ENCODE results near the gene CTSH. TPM values are rescaled to one million over a fixed set of nuclear protein-coding genes. Genes with fewer than 3 reads are reported as not detected.

CTSH gene
- polyA plus RNA-seq, 1 experiment, result 30.9 TPM

DNA sequence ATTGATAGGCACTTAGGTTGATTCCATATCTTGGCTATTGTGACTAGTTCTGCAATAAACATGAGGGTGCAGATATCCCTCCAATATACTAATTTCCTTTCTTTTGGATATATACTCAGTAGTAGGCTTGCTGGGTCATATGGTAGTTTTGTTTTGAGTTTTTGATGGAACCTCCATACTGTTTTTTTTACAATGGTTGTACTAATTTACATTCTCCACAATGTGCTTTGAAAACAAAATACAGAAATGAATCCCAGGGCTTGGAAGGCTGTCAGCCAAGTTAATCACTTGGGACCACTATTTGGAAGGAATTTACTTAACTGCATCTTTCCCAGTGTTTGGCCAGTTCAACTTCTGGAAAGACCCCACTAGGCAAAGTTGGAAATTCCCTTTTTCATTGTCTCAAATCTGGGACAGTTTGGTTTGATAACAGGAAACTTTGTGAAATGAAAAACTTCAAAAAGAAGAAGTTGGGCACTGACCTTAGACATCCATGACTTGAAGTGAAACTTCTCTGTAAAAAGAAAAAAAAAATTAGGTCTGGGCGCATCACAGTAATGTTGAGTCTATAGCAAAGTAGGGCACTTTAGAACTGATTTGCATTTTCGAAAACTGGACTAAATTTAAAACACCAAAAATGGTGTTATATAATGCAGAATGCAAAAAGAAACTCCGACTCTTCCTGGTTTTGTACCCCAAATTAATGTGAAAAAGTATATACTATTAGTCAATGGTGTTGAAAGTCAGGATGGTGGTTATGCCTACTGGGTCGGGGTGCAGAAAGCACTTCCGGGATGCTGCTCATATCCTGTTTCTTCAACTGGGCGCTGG is 6.0 kb downstream of the CTSH start:
- no peak overlapping the region for H3K4me3 ChIP-seq (ENCODE audit: low read depth, low read length)
- no peaks in the 10 kb centered on the region for H3K36me3 ChIP-seq (ENCODE audit: control insufficient read depth, insufficient read depth, low read length)
- CTCF ChIA-PET, result interaction anchor here (0.9 kb wide), 1 partner anchor 830 kb away, joined by 3 read pairs; no protein-coding TSS in a partner anchor
- POLR2A ChIA-PET, result no interaction called here
- no peak for DNase-seq (ENCODE audit: low read depth)
- peaks cover 2% of the 10 kb centered on the region for H3K27me3 ChIP-seq (ENCODE audit: control insufficient read depth, insufficient read depth, low read length)
- TF ChIP-seq, protein P1, sequence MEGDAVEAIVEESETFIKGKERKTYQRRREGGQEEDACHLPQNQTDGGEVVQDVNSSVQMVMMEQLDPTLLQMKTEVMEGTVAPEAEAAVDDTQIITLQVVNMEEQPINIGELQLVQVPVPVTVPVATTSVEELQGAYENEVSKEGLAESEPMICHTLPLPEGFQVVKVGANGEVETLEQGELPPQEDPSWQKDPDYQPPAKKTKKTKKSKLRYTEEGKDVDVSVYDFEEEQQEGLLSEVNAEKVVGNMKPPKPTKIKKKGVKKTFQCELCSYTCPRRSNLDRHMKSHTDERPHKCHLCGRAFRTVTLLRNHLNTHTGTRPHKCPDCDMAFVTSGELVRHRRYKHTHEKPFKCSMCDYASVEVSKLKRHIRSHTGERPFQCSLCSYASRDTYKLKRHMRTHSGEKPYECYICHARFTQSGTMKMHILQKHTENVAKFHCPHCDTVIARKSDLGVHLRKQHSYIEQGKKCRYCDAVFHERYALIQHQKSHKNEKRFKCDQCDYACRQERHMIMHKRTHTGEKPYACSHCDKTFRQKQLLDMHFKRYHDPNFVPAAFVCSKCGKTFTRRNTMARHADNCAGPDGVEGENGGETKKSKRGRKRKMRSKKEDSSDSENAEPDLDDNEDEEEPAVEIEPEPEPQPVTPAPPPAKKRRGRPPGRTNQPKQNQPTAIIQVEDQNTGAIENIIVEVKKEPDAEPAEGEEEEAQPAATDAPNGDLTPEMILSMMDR (IDR thresholded peaks at IDR 0.05; ENCODE audit: insufficient read depth, low read depth, low read length), result no peak

DNA sequence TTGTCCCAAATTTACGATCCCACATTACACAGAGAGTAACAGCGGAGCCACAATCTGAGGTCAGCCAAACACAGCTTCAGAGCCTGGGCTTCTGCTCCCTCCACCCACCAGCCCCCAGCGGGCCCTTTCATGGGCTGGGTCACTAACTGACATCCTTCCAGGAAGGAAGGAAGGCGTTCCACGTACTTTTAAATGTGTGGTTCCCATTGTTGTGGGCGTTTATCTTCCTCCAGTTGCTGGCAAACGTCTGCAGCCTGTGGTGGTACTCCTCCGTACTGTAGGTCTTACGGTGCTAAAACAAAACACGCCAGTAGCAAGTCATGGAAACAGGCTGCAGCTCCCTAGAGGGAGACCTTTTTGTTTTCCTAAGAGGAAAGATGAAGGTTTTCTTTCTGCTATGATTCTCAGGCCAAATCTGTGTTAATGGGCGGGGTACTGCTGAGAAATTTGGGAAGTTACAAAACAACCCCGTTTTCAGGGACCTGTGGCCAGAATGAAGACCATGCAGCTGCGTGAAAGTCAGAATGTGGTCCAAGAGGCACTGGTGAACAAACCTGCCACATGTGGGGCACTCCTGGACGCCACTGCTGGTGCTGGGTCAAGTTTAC is 7.6 kb downstream of the CTSH start:
- Histone ChIP-seq H3K36me3 (ENCODE audit: control insufficient read depth, insufficient read depth, low read length) (no peaks in the 10 kb centered on the region), H3K4me3 (ENCODE audit: low read depth, low read length) (no peak overlapping the region), H3K27me3 (ENCODE audit: control insufficient read depth, insufficient read depth, low read length) (peaks cover 4% of the 10 kb centered on the region; the same call in 1 of the 2 replicates)
- POLR2A ChIA-PET, result no interaction called here
- TF ChIP-seq, protein P1 (IDR thresholded peaks at IDR 0.05; ENCODE audit: insufficient read depth, low read depth, low read length), result no peak
- CTCF ChIA-PET, result interaction anchor here (1.0 kb wide), 1 partner anchor 14 kb away, joined by 3 read pairs; no protein-coding TSS in a partner anchor
- DNase-seq (ENCODE audit: low read depth), result no peak

DNA sequence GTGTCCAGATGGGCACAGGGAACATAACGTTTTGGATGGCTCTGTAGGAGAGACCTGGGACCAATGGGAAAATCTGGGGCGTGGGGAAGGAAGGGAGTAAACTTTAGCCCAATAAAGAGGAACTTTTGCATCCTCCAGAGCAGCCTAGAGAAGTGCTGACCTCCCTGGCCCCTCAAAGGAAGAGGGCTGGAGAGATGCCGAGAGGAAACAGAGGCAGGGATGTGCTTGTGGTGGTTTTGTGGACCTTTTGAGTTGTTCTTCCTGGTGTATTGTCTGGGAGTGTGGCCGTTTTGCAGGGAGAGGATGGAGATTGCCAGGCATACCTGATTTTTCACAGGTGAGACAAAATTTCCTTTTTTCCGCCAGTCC is 10.2 kb downstream of the CTSH start:
- TF ChIP-seq, protein P1 (IDR thresholded peaks at IDR 0.05; ENCODE audit: insufficient read depth, low read depth, low read length), result no peak
- DNase-seq (ENCODE audit: low read depth), result no peak
- POLR2A ChIA-PET, result no interaction called here
- H3K27me3 ChIP-seq (ENCODE audit: control insufficient read depth, insufficient read depth, low read length), result peaks cover 4% of the 10 kb centered on the region; the same call in 1 of the 2 replicates
- H3K36me3 ChIP-seq (ENCODE audit: control insufficient read depth, insufficient read depth, low read length), result no peaks in the 10 kb centered on the region
- CTCF ChIA-PET, result no interaction called here
- H3K4me3 ChIP-seq (ENCODE audit: low read depth, low read length), result no peak overlapping the region

DNA sequence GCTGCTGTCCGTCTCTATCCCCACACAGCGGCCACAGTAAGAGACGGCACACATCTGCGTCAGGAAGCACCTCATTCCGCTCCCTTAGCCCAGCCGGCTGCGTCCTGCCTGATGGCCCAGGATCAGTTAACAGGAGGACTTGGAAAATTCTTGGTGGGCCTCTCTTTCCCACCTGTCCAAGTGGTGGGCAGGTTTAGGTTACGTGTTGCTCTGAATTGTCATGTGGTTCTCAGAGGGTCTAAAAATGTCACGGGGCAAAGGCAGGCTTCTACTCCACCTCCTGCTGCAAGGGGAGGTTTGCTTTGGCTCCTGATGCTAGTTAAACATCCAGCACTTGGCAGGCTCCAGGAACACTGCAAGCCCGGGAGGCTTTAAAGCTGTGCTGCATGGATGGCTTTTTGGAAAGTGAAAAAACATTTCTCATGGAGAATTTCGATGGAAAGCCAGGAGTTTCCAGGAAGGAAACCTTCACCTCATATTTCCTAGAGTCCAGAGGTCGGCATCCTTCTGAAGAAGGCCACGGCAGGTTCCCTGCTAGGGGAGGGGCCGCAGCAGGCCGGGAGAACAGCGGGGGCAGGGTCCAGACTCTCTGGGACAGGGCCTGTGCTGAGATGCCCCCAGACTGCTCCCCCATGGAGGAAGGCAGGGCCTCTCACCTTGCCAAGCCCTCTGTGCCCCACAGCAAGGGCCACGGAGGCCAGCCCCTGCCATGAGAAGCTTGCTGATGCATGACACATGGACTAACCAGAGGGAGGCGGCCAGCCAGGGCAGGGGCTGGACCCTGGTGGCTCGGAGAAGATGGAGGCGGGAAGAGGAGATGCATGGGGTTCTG is 10.8 kb downstream of the CTSH start:
- H3K36me3 ChIP-seq (ENCODE audit: control insufficient read depth, insufficient read depth, low read length), result no peaks in the 10 kb centered on the region
- ChIA-PET CTCF (interaction anchor here (0.5 to 1.6 kb wide), 2 partner anchors 52 to 94 kb away, joined by 3 read pairs; no protein-coding TSS in a partner anchor), POLR2A (no interaction called here)
- no peak overlapping the region for H3K4me3 ChIP-seq (ENCODE audit: low read depth, low read length)
- DNase-seq (ENCODE audit: low read depth), result no peak
- TF ChIP-seq, protein P1 (IDR thresholded peaks at IDR 0.05; ENCODE audit: insufficient read depth, low read depth, low read length), result no peak
- peaks cover 4% of the 10 kb centered on the region; the same call in 1 of the 2 replicates for H3K27me3 ChIP-seq (ENCODE audit: control insufficient read depth, insufficient read depth, low read length)
